Epithelial cell of prostate (primary cell): ENCODE data around the gene TDRD6.

Source experiments
- DNase-seq: peaks from one replicate; pipeline ENCODE4 v3.0.0-alpha.2; 2011; ENCODE audit warnings: low read depth, low spot score
- H3K27ac ChIP-seq: fragments of 450-650 bp; 2 replicates; pipeline ENCODE4 v1.5.1; 2017; ENCODE audit warnings: mild to moderate bottlenecking

The TDRD6 gene

GRCh38 chr6:46684771-46685170 lies 2.9 kb upstream of the TDRD6 start:
- no peak for DNase-seq
- H3K27ac ChIP-seq = no peak overlapping the region

GRCh38 chr6:46688117-46688965 lies 656 bp downstream of the TDRD6 start:
- no peak overlapping the region for H3K27ac ChIP-seq
- DNase-seq = no peak

DNA sequence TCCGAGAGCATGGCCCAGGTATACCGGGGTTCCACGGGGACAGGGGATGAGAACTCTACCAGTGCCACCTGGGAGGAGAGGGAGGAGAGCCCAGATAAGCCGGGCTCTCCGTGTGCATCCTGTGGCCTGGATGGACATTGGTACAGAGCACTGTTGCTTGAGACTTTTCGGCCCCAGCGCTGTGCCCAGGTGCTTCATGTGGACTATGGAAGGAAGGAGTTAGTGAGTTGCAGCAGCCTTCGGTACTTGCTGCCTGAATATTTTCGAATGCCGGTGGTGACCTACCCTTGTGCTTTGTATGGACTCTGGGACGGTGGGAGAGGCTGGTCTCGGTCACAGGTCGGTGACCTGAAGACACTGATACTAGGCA lies 1.3 kb downstream of the TDRD6 start:
- no peak overlapping the region for H3K27ac ChIP-seq
- no peak for DNase-seq

GRCh38 chr6:46689657-46690056 lies 2.0 kb downstream of the TDRD6 start:
- H3K27ac ChIP-seq = no peak overlapping the region
- DNase-seq = no peak

DNA sequence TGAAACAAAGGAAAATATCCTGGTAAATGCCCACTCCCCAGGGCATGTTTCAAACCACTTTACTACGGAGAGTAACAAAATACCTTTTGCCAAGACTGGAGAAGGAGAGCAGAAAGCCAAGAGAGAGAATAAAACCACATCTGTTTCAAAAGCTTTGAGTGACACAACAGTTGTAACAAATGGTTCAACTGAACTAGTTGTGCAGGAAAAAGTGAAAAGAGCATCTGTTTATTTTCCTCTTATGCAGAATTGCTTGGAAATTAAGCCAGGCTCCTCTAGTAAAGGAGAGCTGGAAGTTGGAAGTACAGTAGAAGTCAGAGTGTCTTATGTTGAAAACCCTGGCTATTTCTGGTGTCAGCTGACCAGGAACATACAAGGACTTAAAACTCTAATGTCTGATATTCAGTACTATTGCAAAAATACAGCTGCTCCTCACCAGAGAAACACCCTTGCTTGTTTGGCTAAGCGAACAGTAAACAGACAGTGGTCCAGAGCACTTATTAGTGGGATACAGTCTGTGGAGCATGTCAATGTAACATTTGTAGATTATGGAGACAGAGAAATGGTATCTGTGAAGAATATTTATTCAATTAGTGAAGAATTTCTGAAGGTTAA lies 2.6 kb downstream of the TDRD6 start:
- H3K27ac ChIP-seq = no peak overlapping the region
- DNase-seq = no peak

DNA sequence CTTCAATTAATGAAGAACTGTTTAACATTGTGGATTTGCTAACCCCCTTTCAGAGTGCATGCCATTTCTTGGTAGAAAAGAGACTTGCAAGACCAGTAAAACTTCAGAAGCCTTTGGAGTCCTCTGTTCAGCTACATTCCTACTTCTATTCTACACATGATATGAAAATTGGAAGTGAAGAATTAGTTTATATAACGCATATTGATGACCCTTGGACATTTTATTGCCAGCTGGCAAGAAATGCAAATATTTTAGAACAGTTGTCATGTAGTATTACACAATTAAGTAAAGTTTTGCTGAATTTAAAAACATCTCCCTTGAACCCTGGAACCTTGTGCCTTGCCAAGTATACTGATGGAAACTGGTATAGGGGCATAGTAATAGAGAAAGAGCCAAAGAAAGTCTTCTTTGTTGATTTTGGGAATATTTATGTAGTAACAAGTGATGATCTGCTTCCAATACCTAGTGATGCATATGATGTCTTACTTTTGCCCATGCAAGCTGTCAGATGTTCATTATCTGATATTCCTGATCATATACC lies 3.3 kb downstream of the TDRD6 start:
- H3K27ac ChIP-seq = no peak overlapping the region
- DNase-seq = no peak

GRCh38 chr6:46699970-46700369 lies 12.3 kb downstream of the TDRD6 start:
- DNase-seq = no peak
- no peak overlapping the region for H3K27ac ChIP-seq

DNA sequence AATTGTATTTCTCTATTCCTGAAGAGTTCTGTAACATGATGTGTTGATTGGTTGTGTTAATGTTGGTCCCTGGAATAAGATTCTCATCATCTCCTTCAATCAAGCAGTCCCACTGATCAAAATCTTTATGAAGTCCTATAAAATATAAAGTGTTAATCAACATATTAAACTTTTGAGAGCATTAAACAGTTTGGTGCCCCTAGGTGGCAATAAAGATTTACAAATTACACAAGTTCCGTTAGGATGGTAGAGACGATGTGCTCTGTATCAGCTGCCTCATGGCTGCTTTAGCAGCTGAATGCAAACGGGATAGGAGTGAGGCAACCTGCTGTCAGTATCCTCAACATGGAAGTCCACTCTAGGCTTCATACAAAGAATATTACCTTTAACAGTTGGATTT lies 16.9 kb downstream of the TDRD6 start:
- no peak overlapping the region for H3K27ac ChIP-seq
- DNase-seq = no peak

DNA sequence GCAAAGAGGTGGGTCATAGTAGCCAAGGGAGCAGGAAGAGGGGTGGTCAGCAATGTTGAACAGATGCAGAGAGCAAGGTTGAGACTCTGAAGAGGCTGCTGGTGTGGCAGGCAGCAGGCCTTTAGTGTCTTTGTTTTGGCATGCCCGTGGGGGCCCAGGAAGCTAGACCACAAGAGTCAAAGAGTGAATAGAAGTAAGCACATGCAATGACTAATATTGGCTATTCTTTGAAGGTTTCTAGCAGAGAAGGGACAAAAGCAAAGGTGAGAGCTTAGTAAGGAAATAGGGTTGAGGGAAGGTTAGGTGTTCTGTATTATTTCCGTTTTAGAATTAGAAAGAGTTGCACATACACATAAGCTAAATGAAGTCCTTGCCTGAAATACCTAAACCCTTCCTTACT lies 18.8 kb downstream of the TDRD6 start:
- no peak for DNase-seq
- H3K27ac ChIP-seq = no peak overlapping the region

DNA sequence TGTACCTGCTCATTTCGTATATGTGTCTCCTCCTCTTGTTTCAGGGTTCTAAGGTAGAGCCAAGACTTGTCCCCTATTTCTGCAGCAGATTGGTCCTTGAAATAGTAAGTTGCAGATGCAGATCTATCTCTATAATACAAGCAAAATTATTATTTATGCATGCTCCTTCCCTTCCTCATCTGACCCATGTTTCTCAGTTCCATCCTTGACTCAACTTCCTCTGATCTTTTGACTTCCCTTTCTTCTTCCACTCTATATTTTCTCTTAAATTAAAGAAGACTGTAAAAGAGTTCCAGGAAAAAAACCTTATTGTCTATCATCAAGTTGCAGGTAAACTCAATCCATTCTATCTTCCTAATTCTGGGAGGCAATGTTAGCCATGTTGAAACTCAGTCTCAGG lies 23.8 kb downstream of the TDRD6 start:
- DNase-seq = no peak
- no peak overlapping the region for H3K27ac ChIP-seq

DNA sequence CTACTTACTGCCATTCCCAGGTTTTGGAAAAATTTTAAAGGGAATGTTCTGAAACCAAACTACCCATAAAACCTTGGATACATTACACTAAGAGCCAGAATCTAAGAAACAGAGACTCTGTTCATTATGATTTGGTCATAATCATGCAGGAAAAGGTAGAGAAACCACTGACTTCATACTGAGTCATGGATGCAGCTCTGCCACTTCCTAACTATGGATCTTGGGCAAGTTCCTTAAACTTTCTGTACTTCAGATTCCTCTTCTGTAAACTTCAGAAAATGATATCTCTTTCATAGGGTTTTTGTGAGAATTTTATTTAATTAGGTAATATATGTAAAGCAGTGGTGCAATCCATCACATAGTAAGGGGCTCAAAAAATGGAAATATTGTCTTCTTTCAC lies 27.5 kb downstream of the TDRD6 start:
- peak; percentile 37 for DNase-seq
- peak overlapping the region; percentile 35 for H3K27ac ChIP-seq

DNA sequence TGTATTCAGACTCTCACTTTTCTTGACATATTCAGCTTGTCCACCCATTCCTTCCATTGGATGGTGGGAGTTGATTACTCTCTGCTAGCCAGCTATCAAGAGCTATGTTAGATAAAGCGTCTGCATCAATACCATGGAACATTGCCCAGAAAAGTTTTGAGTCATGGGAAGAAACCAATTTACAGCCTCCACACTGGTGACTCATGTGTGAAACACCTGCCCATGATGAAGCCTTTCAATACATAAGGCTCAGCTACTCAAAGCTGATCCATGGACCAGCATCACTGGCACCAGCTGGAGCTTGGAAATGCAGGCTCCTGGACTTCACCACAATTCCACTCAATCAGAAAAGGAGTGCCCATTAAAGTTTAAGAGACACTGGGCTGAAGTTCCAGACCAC lies 31.4 kb downstream of the TDRD6 start:
- peak; percentile 92 for DNase-seq
- H3K27ac ChIP-seq = no peak overlapping the region

- DNase-seq = no peak
- H3K27ac ChIP-seq = no peak overlapping the region
These were observed 32.7 kb downstream of the TDRD6 start for GRCh38 chr6:46720401-46720800.

- no peak for DNase-seq
- H3K27ac ChIP-seq = no peak overlapping the region
These were observed 42.2 kb downstream of the TDRD6 start for GRCh38 chr6:46729787-46730326.

- DNase-seq = no peak
- no peak overlapping the region for H3K27ac ChIP-seq
These were observed 43.3 kb downstream of the TDRD6 start for GRCh38 chr6:46730921-46731461.

DNA sequence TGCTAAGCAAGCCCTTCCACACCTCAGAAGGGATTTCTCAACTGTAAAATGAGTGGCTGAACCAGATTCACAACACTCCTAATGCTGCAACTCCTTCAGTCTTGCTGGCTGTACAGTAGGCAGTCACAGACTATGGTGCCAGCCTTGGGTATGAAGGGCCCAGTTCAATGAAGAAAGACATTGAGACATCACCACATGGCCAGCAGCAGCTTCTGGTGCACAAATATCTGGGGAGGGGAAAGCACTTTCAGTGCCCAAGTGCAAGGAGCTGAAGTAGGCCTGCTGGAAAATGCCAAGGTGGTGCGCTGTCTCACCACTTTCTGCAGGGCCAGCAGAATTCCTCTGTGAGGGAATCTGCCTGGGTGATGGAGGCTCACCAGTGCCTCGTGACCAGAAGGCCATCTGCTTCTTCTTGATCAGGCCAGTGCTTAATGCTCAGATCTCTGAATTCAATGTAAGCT lies 45.7 kb downstream of the TDRD6 start:
- no peak overlapping the region for H3K27ac ChIP-seq
- no peak for DNase-seq

- H3K27ac ChIP-seq = no peak within 1 kb of the TSS
These were observed 47.4 kb downstream of the TDRD6 start, which contains the start of gene PLA2G7 for GRCh38 chr6:46734867-46735719. Gene PLA2G7, minus strand, starts transcription at chr6:46735375. Its CDS starts 12,484 bp downstream, at chr6:46722891.

DNA sequence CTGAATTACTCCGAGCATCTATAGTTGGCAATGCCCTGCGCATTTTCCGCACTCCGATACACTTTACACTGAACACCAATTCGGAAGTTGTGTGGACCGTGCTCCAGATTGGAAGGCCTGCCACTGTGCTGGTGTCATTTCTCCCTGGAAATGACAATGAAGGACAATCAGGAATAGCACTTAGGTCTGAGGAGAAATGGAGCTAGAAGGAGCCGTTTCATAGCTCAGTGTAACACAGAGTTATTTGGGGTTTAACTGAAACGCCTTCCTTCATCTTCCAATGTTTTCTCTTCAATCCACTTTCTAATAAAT lies 48.0 kb downstream of the TDRD6 start:
- H3K27ac ChIP-seq = no peak overlapping the region
- no peak for DNase-seq

More at GRCh38 chr6:46734867-46735719, 47.4 kb downstream of the TDRD6 start, which contains the start of gene PLA2G7:
- no peak for DNase-seq

DNA sequence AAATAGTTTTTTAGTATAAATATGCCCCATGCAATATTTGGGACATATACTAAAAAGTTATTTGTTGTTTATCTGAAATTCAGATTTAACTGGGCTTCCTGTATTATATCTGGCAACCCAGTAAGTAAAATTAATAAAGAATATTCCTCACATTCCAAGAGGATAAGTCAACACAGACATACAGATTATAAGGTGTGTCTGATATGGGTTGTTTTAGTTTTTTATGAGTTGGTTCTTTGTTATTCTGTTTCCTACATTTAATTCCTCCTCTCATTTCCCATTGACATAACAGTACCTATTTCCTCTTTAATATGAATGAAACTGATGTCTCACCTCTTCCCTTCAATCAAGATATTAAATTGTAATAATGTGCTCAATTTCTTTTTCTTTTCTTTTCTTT lies 49.2 kb downstream of the TDRD6 start:
- H3K27ac ChIP-seq = no peak overlapping the region

DNA sequence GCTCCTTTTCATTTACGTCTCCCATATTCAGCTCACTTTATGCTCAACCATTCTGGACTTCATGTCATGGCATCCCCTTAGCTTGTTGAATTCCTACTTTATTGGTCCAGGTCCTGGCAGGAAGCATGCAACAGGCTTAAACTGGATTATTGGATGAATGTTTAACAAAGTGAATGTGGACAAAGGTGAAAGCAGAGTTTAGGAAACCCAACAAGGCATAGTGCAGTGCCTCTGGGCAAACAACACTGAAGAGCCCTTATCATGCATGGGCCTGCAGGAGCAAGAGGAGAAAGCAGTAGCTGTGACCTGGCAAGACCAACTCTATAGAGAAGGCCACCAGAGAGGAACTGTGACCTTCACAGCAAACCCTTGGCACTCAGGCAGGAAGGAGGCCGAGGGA lies 53.8 kb downstream of the TDRD6 start:
- DNase-seq = no peak
- no peak overlapping the region for H3K27ac ChIP-seq

More for the DNA sequence above, 49.2 kb downstream of the TDRD6 start:
- DNase-seq = no peak
